ENCODE data around the gene SBF1. TPM values are rescaled to one million over a fixed set of nuclear protein-coding genes. Genes with fewer than 3 reads are reported as not detected.

The SBF1 gene
- polyA plus RNA-seq, 1 of the 3 experiments (the other 2 are of a cell fraction): 29.1 TPM

DNA sequence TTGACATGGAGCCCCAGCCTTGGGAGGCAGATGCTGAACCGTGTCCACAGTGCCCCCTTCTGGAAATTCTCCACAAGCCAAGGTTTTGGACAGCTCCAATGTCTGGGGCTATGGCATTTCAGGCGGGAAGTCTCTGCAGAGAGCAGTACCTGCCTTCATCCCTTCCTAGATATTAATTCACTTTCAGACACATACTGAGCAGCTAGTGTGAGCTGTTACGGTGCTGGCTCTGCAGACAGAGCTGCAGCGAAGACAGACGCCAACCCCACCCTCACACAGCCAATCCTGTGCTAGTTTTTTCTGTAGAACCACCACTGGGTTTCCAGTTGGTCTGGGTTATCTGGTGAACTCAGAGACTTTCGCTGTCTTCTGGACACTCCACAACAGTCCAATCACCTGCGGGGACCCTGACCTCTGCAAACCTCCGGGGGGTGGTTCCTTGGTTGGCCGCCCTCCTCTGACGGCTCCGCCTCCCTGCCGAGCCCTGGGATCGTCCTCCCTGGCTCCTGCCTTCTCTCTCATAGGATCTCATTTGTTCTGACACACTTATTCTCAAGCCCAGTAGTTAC is 23.6 kb upstream of the SBF1 start:
- H3K4me2 ChIP-seq: no peak overlapping the region

More for the DNA sequence above, 23.6 kb upstream of the SBF1 start:
- H3K79me2 ChIP-seq (ENCODE audit: insufficient read depth): no peaks in the 10 kb centered on the region
- DNase-seq: peak; percentile 77
- H3K9me2 ChIP-seq: no peaks in the 10 kb centered on the region
- H3K9me3 ChIP-seq: no peaks in the 10 kb centered on the region
- H3K27ac ChIP-seq (ENCODE audit: low read depth in 2 of 2, low read length in 1 of 2): no peak overlapping the region
- H3K4me1 ChIP-seq (ENCODE audit: control insufficient read depth in 1 of 2, insufficient read depth in 2 of 2, low read depth in 1 of 2, low read length in 1 of 2): no peaks in the 10 kb centered on the region; a peak in 1 of 4 replicates
- H2AFZ ChIP-seq (ENCODE audit: low read depth): no peak overlapping the region
- TF ChIP-seq, protein P1, sequence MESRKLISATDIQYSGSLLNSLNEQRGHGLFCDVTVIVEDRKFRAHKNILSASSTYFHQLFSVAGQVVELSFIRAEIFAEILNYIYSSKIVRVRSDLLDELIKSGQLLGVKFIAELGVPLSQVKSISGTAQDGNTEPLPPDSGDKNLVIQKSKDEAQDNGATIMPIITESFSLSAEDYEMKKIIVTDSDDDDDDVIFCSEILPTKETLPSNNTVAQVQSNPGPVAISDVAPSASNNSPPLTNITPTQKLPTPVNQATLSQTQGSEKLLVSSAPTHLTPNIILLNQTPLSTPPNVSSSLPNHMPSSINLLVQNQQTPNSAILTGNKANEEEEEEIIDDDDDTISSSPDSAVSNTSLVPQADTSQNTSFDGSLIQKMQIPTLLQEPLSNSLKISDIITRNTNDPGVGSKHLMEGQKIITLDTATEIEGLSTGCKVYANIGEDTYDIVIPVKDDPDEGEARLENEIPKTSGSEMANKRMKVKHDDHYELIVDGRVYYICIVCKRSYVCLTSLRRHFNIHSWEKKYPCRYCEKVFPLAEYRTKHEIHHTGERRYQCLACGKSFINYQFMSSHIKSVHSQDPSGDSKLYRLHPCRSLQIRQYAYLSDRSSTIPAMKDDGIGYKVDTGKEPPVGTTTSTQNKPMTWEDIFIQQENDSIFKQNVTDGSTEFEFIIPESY (IDR thresholded peaks at IDR 0.05; ENCODE audit: borderline replicate concordance, low read depth): no peak
- no peak for TF ChIP-seq TCF12 (IDR thresholded peaks at IDR 0.05)
- TF ChIP-seq SMC3 (IDR thresholded peaks at IDR 0.05; ENCODE audit: low read depth, low read length): peak; percentile 56
- TF ChIP-seq RAD21 (IDR thresholded peaks at IDR 0.05; ENCODE audit: low read length): peak; percentile 77
- TF ChIP-seq, protein P2, sequence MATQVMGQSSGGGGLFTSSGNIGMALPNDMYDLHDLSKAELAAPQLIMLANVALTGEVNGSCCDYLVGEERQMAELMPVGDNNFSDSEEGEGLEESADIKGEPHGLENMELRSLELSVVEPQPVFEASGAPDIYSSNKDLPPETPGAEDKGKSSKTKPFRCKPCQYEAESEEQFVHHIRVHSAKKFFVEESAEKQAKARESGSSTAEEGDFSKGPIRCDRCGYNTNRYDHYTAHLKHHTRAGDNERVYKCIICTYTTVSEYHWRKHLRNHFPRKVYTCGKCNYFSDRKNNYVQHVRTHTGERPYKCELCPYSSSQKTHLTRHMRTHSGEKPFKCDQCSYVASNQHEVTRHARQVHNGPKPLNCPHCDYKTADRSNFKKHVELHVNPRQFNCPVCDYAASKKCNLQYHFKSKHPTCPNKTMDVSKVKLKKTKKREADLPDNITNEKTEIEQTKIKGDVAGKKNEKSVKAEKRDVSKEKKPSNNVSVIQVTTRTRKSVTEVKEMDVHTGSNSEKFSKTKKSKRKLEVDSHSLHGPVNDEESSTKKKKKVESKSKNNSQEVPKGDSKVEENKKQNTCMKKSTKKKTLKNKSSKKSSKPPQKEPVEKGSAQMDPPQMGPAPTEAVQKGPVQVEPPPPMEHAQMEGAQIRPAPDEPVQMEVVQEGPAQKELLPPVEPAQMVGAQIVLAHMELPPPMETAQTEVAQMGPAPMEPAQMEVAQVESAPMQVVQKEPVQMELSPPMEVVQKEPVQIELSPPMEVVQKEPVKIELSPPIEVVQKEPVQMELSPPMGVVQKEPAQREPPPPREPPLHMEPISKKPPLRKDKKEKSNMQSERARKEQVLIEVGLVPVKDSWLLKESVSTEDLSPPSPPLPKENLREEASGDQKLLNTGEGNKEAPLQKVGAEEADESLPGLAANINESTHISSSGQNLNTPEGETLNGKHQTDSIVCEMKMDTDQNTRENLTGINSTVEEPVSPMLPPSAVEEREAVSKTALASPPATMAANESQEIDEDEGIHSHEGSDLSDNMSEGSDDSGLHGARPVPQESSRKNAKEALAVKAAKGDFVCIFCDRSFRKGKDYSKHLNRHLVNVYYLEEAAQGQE (IDR thresholded peaks at IDR 0.05; ENCODE audit: low read depth, low read length): peak; percentile 89
- TF ChIP-seq, protein P3, sequence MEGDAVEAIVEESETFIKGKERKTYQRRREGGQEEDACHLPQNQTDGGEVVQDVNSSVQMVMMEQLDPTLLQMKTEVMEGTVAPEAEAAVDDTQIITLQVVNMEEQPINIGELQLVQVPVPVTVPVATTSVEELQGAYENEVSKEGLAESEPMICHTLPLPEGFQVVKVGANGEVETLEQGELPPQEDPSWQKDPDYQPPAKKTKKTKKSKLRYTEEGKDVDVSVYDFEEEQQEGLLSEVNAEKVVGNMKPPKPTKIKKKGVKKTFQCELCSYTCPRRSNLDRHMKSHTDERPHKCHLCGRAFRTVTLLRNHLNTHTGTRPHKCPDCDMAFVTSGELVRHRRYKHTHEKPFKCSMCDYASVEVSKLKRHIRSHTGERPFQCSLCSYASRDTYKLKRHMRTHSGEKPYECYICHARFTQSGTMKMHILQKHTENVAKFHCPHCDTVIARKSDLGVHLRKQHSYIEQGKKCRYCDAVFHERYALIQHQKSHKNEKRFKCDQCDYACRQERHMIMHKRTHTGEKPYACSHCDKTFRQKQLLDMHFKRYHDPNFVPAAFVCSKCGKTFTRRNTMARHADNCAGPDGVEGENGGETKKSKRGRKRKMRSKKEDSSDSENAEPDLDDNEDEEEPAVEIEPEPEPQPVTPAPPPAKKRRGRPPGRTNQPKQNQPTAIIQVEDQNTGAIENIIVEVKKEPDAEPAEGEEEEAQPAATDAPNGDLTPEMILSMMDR (IDR thresholded peaks at IDR 0.05): peak; percentile 69
- no peak for TF ChIP-seq NRF1 (IDR thresholded peaks at IDR 0.05; ENCODE audit: low read depth, low read length)
- TF ChIP-seq GATA2 (CRISPR knock-in tag; IDR thresholded peaks at IDR 0.05): no peak
- TF ChIP-seq POLR2AphosphoS5 (IDR thresholded peaks at IDR 0.05; ENCODE audit: low read depth, low read length): no peak
- TF ChIP-seq GABPA (IDR thresholded peaks at IDR 0.05; ENCODE audit: low read depth): no peak
- TF ChIP-seq EZH2phosphoT487 (IDR thresholded peaks at IDR 0.05; ENCODE audit: borderline replicate concordance, low read depth): no peak
- no peaks in the 10 kb centered on the region for H3K27me3 ChIP-seq (ENCODE audit: insufficient read depth)
- CTCF ChIA-PET: interaction anchor here (0.7 to 3.1 kb wide), 26 partner anchors 8 to 271 kb away, joined by 3 to 24 read pairs (median 4); partner anchors contain the start of genes LMF2, MIOX, NCAPH2 and SBF1
- no peak overlapping the region; a peak in 1 of 4 replicates for H3K4me3 ChIP-seq (ENCODE audit: low read depth in 2 of 2, low read length in 1 of 2)
- peaks cover 8% of the 10 kb centered on the region for H3F3A ChIP-seq (replicated peaks; ENCODE audit: insufficient read depth)
- H3K36me3 ChIP-seq (replicated peaks in 1 of 2; ENCODE audit: control insufficient read depth in 1 of 2, insufficient read depth in 2 of 2, low read length in 1 of 2): peaks cover 0 to 11% of the 10 kb centered on the region in 2 experiments
- 31% methylated on average over 13 of the region's 13 CpGs for WGBS (ENCODE audit: low lambda C conversion rate)
- no peak overlapping the region for H3K9ac ChIP-seq
- POLR2A ChIA-PET: interaction anchor here (1.0 kb wide), 1 partner anchor 48 kb away, joined by 3 read pairs; no protein-coding TSS in a partner anchor
- H4K20me1 ChIP-seq (ENCODE audit: insufficient read depth): no peaks in the 10 kb centered on the region

Data from SK-N-SH (cell line).